HG03196 (cell line): Measurements from ENCODE around the gene CDH1.
A peak's percentile ranks its signal among the peaks of the same experiment; 100 is the strongest.
"Not testable (repeated sequence)": the region's sequence is repeated elsewhere in the genome, so short reads cannot be mapped to it uniquely, and the experiment has no call there.

Source experiments
- ATAC-seq: cut with Tn5 transposase; IDR thresholded peaks from one replicate; pipeline ENCODE4 v1.9.1; 2021; ENCODE audit not compliant: unreplicated experiment

Gene CDH1

GRCh38 chr16:68787419-68787807, 50.3 kb downstream of the CDH1 start:
- not testable (repeated sequence) for ATAC-seq

GRCh38 chr16:68790130-68790761, 53.2 kb downstream of the CDH1 start:
- no peak for ATAC-seq

- no peak for ATAC-seq
Measured at GRCh38 chr16:68790944-68791343, 53.9 kb downstream of the CDH1 start.

- no peak for ATAC-seq
Measured at GRCh38 chr16:68792465-68793324, 55.6 kb downstream of the CDH1 start.

GRCh38 chr16:68793401-68793857, 56.3 kb downstream of the CDH1 start:
- no peak for ATAC-seq

- no peak for ATAC-seq
Measured at GRCh38 chr16:68798398-68798797, 61.3 kb downstream of the CDH1 start.

- no peak for ATAC-seq
Measured at GRCh38 chr16:68800257-68800875, 63.3 kb downstream of the CDH1 start.

- ATAC-seq = no peak
Measured at GRCh38 chr16:68802190-68802589, 65.1 kb downstream of the CDH1 start.

- no peak for ATAC-seq
Measured at GRCh38 chr16:68806422-68806821, 69.3 kb downstream of the CDH1 start.

- ATAC-seq = no peak
Measured at GRCh38 chr16:68806981-68807380, 69.9 kb downstream of the CDH1 start.

- no peak for ATAC-seq
Measured at GRCh38 chr16:68814516-68814915, 77.4 kb downstream of the CDH1 start.

GRCh38 chr16:68823401-68824135, 86.5 kb downstream of the CDH1 start:
- no peak for ATAC-seq

GRCh38 chr16:68825427-68825826, 88.3 kb downstream of the CDH1 start:
- ATAC-seq = no peak

- no peak for ATAC-seq
Measured at GRCh38 chr16:68826652-68827051, 89.6 kb downstream of the CDH1 start.

- no peak for ATAC-seq
Measured at GRCh38 chr16:68833251-68833650, 96.2 kb downstream of the CDH1 start.

GRCh38 chr16:68834550-68834949, 97.5 kb downstream of the CDH1 start:
- ATAC-seq = no peak

- ATAC-seq = no peak
Measured at GRCh38 chr16:68835970-68836369, 98.9 kb downstream of the CDH1 start.

- ATAC-seq = no peak
Measured at GRCh38 chr16:68839831-68840230, 102.7 kb downstream of the CDH1 start.

- not testable (repeated sequence) for ATAC-seq
Measured at GRCh38 chr16:68842964-68843481, 105.9 kb downstream of the CDH1 start.

GRCh38 chr16:68843482-68844210, 106.6 kb downstream of the CDH1 start, which contains the start of gene TANGO6:
Gene TANGO6 (plus strand): TSS chr16:68843531. CDS start chr16:68843618, 87 bp downstream.
- peak; percentile 88 for ATAC-seq
